Choroid plexus epithelial cell (primary cell): ENCODE results near the gene PDE5A.

ENCODE experiments used
- DNase-seq: peaks from one replicate; pipeline ENCODE4 v3.0.0-alpha.2; 2010; ENCODE audit warnings: low read depth
- H3K4me3 ChIP-seq: 2 replicates; pipeline ENCODE4 v1.5.1; 2011; ENCODE audit warnings: low read depth, mild to moderate bottlenecking, control low read depth, low read length, moderate library complexity
- CTCF ChIP-seq: conservative IDR thresholded peaks from 2 replicates; pipeline ENCODE4 v1.5.1; 2011; ENCODE audit warnings: low read depth, mild to moderate bottlenecking, control low read depth, inconsistent platforms, low read length, moderate library complexity

PDE5A gene

DNA sequence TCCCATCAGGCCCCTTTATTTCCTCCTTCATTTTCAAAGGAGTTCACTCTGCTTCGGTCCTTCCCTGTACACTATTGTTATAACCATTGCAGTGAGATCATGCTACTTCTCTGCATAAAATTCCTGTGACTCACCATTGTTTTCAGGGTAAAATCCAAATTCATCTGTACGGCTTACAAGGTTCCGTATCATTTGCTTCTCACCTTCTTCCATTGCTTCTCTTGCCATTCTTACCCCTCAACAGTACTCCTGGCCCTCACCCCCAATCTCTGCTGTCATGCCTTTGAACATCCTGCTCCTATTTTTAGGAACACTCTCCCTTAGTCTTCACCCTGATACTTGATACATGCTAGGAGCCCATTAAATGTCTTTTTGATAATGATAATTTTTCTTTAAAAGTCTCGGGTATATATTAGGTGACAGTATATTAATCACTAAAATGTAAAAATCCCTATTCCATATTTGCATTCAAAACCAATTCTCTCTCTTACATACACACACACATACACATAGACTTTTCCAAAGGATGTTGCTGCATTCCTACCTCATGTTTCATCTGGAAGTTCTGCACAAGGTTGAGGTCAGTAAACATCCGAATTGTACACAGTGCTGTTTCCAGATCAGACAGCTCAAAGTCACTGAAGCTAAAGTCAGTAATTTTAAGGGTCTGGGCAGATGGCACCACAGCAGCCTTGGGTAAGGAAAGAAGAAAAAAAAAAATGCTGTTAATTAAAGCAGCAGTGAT lies 103.4 kb downstream of the PDE5A start:
- H3K4me3 ChIP-seq = peak overlapping the region; percentile 15
- DNase-seq = peak; percentile 90
- no peak for TF ChIP-seq CTCF

DNA sequence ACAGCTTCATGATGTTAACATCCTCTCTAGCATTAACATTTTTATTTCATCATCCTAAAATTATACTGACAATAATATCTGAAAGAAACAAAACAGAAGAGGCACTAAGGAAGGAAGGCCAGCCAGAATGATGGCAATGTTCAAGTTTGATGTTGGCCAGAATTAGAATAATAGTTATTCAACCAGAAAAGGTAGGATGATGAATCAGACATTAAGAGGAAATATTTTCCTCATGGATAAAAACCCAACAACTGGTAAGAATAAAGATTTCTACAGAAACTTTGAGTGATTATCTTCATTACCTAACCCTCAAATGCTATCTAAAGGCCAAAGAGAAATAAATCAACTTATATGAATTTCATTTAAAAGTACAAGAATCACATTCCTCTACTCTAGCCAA lies 105.2 kb downstream of the PDE5A start:
- H3K4me3 ChIP-seq = no peak overlapping the region
- TF ChIP-seq CTCF = no peak
- DNase-seq = no peak

GRCh38 chr4:119521268-119521667 lies 107.3 kb downstream of the PDE5A start:
- no peak for DNase-seq
- TF ChIP-seq CTCF = no peak
- no peak overlapping the region for H3K4me3 ChIP-seq

GRCh38 chr4:119518915-119519410 lies 109.6 kb downstream of the PDE5A start:
- no peak for DNase-seq
- no peak overlapping the region for H3K4me3 ChIP-seq

GRCh38 chr4:119518230-119518892 lies 110.2 kb downstream of the PDE5A start:
- H3K4me3 ChIP-seq = no peak overlapping the region
- no peak for TF ChIP-seq CTCF
- no peak for DNase-seq

More at GRCh38 chr4:119518915-119519410, 109.6 kb downstream of the PDE5A start:
- no peak for TF ChIP-seq CTCF

- H3K4me3 ChIP-seq = no peak overlapping the region
- peak; percentile 60 for DNase-seq
- TF ChIP-seq CTCF = no peak
Measured at GRCh38 chr4:119517361-119518229, 111.0 kb downstream of the PDE5A start.
